NCI-H128 (cell line): Measurements from ENCODE around the gene DNAJC27.

Experiments
- DNase-seq: peaks from one replicate; lab custom pipeline; 2025; ENCODE audit not compliant: unreplicated experiment; lab: John Stamatoyannopoulos, UW

Gene DNAJC27

DNA sequence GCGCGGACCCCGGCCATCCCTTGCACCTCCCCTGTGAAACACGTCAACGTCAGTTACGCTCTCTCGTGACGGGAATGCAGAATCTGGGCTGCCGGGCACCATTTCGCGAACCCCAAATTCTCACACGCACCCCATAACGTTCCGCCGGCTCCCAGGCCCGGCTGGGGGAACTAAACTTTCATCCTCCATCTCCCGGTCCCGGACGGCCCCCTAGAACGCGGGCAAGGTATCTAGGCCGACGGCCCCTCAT lies 544 bp downstream of the DNAJC27 start:
- no peak for DNase-seq

DNA sequence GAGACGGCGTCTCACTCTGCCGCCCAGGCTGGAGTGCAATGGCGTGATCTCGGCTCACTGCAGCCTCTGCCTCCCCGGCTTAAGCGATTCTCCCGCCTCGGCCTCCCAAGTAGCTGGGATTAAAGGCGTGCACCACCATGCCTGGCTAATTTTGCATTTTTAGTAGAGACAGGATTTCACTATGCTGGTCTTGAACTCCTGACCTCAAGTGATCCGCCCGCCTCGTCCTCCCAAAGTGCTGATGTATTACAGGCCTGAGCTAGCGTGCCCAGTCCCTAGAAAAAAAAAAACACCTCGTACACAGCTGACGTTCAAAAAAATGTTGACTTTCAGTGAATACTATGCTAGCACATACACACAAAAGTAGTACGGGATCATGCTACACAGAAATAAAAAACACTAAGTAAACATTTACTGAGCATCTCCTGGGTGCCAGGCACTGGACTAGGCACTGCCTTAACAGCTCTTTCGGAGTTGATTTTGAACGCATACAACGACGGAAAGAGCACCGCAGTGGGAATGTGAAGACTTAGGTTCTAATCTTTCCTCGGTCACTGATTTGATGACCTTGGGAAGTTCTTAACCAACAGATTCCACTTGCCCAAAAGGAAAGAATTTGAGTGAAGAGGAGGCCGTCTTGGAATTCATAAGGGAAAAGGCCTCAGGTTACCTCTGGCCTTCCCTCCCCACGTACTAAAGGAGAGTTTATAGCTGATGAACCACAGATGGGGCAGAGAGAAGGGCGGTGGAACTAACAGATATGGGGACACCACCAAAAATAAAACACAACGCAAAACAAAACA lies 1.1 kb downstream of the DNAJC27 start:
- DNase-seq = no peak

DNA sequence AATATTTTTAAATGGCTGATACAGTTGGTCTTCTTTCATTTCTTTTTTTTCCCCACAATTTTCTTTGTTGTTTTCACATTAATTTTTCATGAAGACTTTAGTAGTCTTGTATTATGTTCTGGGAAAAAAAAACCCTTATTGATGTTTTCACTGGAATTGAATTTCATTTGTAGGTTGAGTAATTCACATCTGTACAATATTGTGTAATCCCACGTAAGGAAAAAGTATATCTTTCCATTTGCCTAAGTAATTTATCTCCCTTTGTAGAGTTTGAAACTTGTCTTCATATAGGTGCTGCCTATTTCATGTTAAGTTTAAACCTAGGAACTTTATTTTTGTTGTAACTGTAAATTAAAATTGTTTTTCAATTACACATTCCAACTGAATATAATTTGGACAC lies 2.0 kb downstream of the DNAJC27 start:
- no peak for DNase-seq

DNA sequence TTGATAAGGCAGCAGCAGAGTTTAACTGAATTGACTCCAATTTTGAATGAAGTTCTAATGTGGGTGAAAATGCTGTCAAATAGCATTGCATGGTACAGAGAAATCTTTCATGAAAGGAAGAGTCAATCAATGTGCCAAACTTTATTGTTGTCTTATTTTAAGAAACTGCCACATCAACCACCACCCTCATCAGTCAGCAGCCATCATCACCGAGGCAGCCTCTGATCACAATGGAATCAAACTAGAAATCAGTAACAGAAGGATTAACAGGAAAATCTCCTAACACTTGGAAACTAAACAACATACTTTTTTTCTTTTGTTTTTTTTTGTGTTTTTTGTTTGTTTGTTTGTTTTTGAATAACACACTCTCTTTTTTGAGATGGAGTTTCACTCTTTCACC lies 9.9 kb downstream of the DNAJC27 start:
- DNase-seq = no peak

GRCh38 chr2:24959761-24960160 lies 12.0 kb downstream of the DNAJC27 start:
- no peak for DNase-seq

DNA sequence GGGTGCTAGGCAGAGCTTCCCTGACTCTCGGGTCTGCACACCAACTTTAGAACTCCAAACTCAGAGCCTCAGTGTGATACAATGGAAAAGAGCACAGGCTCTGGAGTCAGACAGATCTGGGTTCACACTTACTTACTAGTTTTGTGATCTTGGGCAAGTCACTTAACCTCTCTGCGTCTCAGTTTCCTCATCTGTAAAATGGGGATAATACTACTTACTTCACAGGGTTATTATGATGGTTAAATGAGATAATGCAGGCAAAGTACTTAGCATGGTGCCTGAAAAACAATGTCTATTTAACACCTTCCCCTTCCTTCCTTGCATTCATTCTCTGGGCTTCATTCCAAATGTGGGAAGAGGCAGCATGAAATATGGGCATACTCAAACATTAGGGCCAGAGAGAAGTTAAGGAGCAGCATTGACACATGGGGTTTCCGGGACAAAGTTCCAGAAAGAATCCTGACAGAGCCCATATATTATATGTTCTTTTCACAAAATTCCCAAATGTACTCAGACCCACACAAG lies 13.3 kb downstream of the DNAJC27 start:
- no peak for DNase-seq

GRCh38 chr2:24957976-24958375 lies 13.8 kb downstream of the DNAJC27 start:
- no peak for DNase-seq

- DNase-seq = no peak
Observed at GRCh38 chr2:24957221-24957620, 14.5 kb downstream of the DNAJC27 start.

DNA sequence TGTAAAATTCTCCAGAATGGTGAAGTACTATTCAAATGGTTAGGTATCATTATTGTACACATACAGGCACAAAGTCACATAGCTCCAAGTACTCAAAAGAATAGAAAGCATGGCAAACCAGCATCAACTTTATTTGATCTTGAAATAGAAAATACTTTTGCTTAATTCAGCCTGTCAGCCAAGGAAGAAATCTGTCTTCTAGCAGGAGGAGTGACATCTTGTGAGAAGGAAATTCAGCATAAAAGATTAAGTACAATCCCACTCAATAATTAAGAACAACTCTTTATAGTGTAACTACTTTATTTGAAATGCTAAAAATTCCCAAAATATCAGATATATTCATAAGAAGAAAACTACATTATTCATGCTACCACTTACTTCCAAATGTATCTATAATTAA lies 15.8 kb downstream of the DNAJC27 start:
- DNase-seq = no peak

DNA sequence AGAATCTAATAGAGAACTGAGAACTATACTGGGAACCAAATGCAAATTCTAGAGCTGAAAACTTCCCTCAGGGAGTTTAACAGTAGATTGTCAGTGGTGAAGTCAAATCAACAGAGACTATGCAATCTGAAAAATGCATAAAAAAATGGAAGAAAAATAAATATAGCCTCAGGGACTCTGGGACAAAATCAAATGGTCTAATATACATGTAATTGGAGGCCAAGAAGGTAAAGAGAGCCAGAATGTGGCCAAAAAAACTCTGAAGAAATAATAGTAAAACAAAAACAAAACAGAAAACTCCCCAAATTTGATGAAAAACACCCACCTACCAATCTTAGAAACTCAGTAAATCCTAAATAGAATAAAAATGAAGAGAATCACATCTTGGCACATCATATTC lies 16.5 kb downstream of the DNAJC27 start:
- DNase-seq = no peak

- no peak for DNase-seq
Observed at GRCh38 chr2:24950102-24950501, 21.7 kb downstream of the DNAJC27 start.

DNA sequence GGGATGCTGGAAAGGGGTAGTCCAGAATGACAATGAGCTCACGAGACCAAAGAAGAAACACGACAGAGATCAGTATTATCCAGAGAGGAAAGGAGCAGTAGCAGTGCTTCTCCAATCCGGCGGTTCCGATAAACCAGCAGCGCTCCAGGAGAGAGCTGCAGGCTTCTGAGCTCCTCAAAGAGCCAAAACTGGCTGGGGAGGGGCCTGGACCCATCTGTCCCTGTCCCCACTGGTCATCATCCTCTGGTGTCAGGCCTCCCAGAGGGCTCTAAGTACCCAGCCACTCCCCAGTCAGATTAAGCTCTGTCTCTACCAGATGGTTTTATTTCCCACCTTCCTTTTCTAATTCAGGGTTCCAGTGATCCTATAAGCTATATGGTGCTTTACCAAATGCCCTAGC lies 23.2 kb downstream of the DNAJC27 start:
- DNase-seq = no peak

GRCh38 chr2:24947561-24948157 lies 24.1 kb downstream of the DNAJC27 start:
- DNase-seq = no peak

DNA sequence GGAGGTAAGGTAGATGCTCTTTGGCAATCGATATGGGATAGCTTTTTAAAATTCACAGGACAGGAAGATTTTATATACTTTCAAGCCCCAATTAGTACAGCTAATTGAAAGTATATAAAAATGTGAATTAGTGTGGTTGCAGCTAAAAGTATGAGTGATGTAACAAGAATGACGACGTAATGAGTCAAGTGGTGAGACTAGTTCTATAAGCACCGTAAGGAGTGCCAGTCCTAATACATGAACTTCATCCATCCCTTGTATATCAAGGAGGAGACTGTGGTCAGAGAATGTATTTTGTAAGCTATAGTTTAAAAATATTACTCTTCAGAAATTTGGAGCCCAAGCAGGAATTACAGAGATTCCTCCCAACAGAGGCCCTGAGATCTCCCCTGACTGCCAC lies 25.8 kb downstream of the DNAJC27 start:
- no peak for DNase-seq

DNA sequence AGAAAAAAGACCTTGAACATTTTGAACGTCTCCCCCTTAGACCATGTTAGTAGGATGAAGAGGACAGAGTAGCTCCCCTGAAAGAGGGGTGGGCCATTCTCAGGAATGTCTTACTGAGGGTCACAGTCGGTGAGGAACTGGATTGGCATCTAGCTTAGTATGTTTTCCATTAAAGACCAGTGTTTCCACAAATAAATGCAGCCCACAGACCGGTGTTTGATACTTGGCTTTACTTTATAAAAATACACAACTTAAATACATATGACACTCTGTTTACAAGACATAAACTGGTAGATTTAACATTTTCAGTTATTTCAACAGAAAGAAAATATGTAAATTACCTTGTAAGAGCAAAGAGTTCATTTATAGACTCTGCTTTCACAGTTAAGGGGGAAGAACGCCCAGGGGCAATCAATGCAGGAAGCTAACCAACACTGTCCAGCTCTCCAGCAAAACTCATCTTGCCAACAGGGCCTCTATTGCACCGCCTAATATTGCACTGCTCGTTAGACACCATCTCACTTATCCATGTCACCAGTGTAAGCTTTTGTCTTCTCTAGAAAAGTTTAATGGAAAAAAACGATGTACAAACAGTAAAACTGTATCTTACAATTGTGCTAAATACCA lies 28.2 kb downstream of the DNAJC27 start:
- no peak for DNase-seq

DNA sequence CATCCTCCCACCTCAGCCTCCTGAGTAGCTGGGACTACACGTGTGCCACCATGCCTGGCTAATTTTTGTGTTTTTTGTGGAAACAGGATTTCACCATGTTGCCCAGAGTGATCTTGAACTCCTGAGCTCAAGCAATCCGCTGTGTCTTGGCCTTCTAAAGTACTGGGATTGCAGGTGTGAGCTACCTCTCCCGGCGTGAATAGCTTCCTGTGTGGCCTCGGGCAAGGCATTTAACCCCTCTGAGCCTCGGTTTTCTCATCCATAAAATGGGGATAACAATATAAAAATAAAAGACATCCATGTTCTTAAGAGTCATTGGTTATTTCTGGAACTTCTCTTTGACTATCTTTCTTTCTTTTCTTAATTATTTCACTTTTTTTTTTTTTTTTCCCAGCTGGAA lies 32.4 kb downstream of the DNAJC27 start:
- no peak for DNase-seq

GRCh38 chr2:24937236-24937635 lies 34.5 kb downstream of the DNAJC27 start:
- no peak for DNase-seq

DNA sequence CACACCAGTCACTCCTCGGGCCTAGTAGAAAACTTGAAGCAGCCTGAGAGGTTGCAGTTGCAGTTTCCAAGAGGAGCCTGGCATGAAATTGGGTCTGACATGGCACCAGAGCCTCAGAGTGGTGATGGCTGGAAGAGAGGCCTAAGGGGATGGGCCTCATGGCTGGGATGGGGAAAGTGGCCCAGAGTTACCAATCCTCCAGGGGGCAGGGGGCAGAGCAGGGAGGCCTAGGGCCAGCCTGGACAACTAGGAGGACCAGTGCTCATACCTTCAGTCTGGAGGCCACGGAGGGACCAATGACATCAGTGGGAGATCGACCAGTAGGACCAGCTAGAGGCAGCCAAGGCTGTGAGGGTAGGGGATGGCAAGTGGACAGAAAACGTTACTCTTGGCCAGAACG lies 36.6 kb downstream of the DNAJC27 start:
- no peak for DNase-seq

GRCh38 chr2:24932715-24933114 lies 39.0 kb downstream of the DNAJC27 start:
- no peak for DNase-seq

GRCh38 chr2:24930768-24931167 lies 41.0 kb downstream of the DNAJC27 start:
- no peak for DNase-seq

DNA sequence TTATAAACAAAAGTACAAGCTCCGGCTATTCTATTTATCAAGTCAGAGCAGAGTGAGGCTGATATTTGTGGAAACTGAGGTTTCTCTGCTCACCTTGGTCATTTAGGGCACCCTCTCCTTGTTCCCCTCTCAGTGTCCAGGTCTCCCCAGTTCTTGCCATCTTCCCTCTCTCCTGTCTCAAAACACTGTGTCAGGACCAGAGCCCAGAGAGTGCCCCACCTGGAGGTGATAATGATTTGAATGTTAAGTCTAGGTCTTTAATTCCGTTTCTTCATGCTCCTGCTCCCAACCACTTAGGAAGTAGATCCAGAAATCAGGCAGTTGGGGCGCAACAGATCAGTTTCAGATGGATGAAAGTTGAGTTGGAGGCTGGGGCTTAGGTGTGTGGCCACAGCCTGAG lies 42.5 kb downstream of the DNAJC27 start:
- no peak for DNase-seq

DNA sequence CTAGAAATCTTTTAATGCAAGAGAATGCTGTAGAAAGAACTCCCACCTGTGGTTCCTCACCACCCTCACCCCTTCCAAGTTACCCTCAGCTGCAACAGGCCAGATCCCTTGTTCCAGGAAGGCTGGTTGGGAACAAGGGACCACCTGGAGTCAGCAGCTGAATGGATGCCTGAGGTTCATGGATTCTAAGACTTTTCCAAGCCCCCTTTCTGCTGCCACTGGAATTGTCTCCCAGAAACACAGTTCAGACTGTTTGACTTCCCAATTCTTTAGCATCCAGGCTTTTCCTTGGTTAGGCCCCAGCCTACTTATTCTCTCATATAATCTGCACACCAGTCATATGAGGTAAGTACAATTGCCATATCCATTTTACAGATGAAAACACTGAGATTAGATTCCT lies 43.7 kb downstream of the DNAJC27 start:
- DNase-seq = no peak
